ENCODE data around the gene CALD1. TPM values are rescaled to one million over a fixed set of nuclear protein-coding genes. Genes with fewer than 3 reads are reported as not detected.
A peak's percentile ranks its signal among the peaks of the same experiment; 100 is the strongest.

The CALD1 gene
- total RNA-seq, 4 donors from 2014 or later, result 162 to 401 (median 226) TPM

GRCh38 chr7:134826105-134826504 is 46.7 kb downstream of the CALD1 start:
- intact Hi-C loops (cut with DNase I; ENCODE audit: low total_unique reads) (no loop called here), in situ Hi-C loops (cut with MboI; ENCODE audit: low pct_ligation_motif_present in 1 of 4, low pct_unique_long_range_greater_than_20kb in 1 of 4, low sequenced_read_pairs in 3 of 4) (no loop called here)
- peak overlapping the region; percentile 73 to 85 (median 82) for H3K27ac ChIP-seq
- no peaks in the 10 kb centered on the region for H3K9me3 ChIP-seq
- no peaks in the 10 kb centered on the region for H3K27me3 ChIP-seq
- no peak overlapping the region for H3K4me3 ChIP-seq
- WGBS, 2 donors (ENCODE audit: low coverage in 1 of 2), result 46 to 50% methylated on average over 4 of the region's 4 CpGs
- no peak for TF ChIP-seq POLR2A (IDR thresholded peaks at IDR 0.05)
- no peak for TF ChIP-seq POLR2AphosphoS5 (IDR thresholded peaks at IDR 0.05)
- no peak for TF ChIP-seq EP300 (IDR thresholded peaks at IDR 0.05; ENCODE audit: low read depth)
- no peak for TF ChIP-seq CTCF (IDR thresholded peaks at IDR 0.05)
- DNase-seq, result no peak
- peaks cover 3 to 26% (median 14%) of the 10 kb centered on the region in 4 donors for H3K4me1 ChIP-seq
- H3K36me3 ChIP-seq, result no peaks in the 10 kb centered on the region

- no peak for TF ChIP-seq CTCF (IDR thresholded peaks at IDR 0.05)
- TF ChIP-seq POLR2AphosphoS5 (IDR thresholded peaks at IDR 0.05), result no peak
- TF ChIP-seq EP300 (IDR thresholded peaks at IDR 0.05; ENCODE audit: low read depth), result no peak
- TF ChIP-seq POLR2A (IDR thresholded peaks at IDR 0.05), result no peak
- DNase-seq, result no peak
- Histone ChIP-seq H3K27ac (peak overlapping the region; percentile 73 to 85 (median 82)), H3K4me1 (peaks cover 11 to 34% (median 16%) of the 10 kb centered on the region in 4 donors), H3K36me3 (no peaks in the 10 kb centered on the region), H3K9me3 (no peaks in the 10 kb centered on the region), H3K27me3 (no peaks in the 10 kb centered on the region), H3K4me3 (no peak overlapping the region)
- in situ Hi-C loops (cut with MboI; ENCODE audit: low pct_ligation_motif_present in 1 of 4, low pct_unique_long_range_greater_than_20kb in 1 of 4, low sequenced_read_pairs in 3 of 4) (no loop called here), intact Hi-C loops (cut with DNase I; ENCODE audit: low total_unique reads) (no loop called here)
- 76 to 82% methylated on average over 3 to 4 of the region's 4 CpGs for WGBS, 2 donors (ENCODE audit: low coverage in 1 of 2)
Observed at GRCh38 chr7:134827436-134827835, 48.0 kb downstream of the CALD1 start.

- WGBS, 2 donors (ENCODE audit: low coverage in 1 of 2), result 59 to 67% methylated on average over 3 of the region's 3 CpGs
- no peak overlapping the region for H3K4me3 ChIP-seq
- DNase-seq, result no peak
- in situ Hi-C loops (cut with MboI; ENCODE audit: low pct_ligation_motif_present in 1 of 4, low pct_unique_long_range_greater_than_20kb in 1 of 4, low sequenced_read_pairs in 3 of 4) (no loop called here), intact Hi-C loops (cut with DNase I; ENCODE audit: low total_unique reads) (no loop called here)
- TF ChIP-seq EP300 (IDR thresholded peaks at IDR 0.05; ENCODE audit: low read depth) (no peak), POLR2AphosphoS5 (IDR thresholded peaks at IDR 0.05) (peak in 2 of 3 donors; percentile 47 to 51)
- H3K4me1 ChIP-seq, result peaks cover 11 to 38% (median 16%) of the 10 kb centered on the region in 4 donors
- peak overlapping the region; percentile 73 to 85 (median 82) for H3K27ac ChIP-seq
- H3K36me3 ChIP-seq, result no peaks in the 10 kb centered on the region
- H3K9me3 ChIP-seq, result no peaks in the 10 kb centered on the region
- H3K27me3 ChIP-seq, result no peaks in the 10 kb centered on the region
Observed at GRCh38 chr7:134827889-134828288, 48.5 kb downstream of the CALD1 start.

- DNase-seq, result no peak
- Histone ChIP-seq H3K4me3 (no peak overlapping the region), H3K36me3 (no peaks in the 10 kb centered on the region), H3K27ac (peak overlapping the region; percentile 73 to 85 (median 82)), H3K9me3 (no peaks in the 10 kb centered on the region), H3K4me1 (peaks cover 11 to 43% (median 17%) of the 10 kb centered on the region in 4 donors), H3K27me3 (no peaks in the 10 kb centered on the region)
- WGBS, 2 donors (ENCODE audit: low coverage in 1 of 2), result 57 to 71% methylated on average over 2 of the region's 2 CpGs
- intact Hi-C loops (cut with DNase I; ENCODE audit: low total_unique reads), result no loop called here
- TF ChIP-seq CTCF (IDR thresholded peaks at IDR 0.05), result no peak
- no peak for TF ChIP-seq POLR2AphosphoS5 (IDR thresholded peaks at IDR 0.05)
- TF ChIP-seq POLR2A (IDR thresholded peaks at IDR 0.05), result no peak
- TF ChIP-seq EP300 (IDR thresholded peaks at IDR 0.05; ENCODE audit: low read depth), result no peak
- in situ Hi-C loops (cut with MboI; ENCODE audit: low pct_ligation_motif_present in 1 of 4, low pct_unique_long_range_greater_than_20kb in 1 of 4, low sequenced_read_pairs in 3 of 4), result no loop called here
Observed at GRCh38 chr7:134828361-134828760, 48.9 kb downstream of the CALD1 start.
